ENCODE results near the gene PARD3.

GRCh38 chr10:34766811-34767494, 48.1 kb downstream of the PARD3 start:
- TF ChIP-seq CTCF (IDR thresholded peaks at IDR 0.05; ENCODE audit: low read depth, low read length, poor library complexity, severe bottlenecking) (no peak), EZH2phosphoT487 (IDR thresholded peaks at IDR 0.05; ENCODE audit: borderline replicate concordance, low read length) (no peak)
